Fibroblast of villous mesenchyme (primary cell): ENCODE data around the gene FH. TPM values are rescaled to one million over a fixed set of nuclear protein-coding genes. Genes with fewer than 3 reads are reported as not detected.

Source experiments
- DNase-seq: peaks from one replicate; pipeline ENCODE4 v3.0.0-alpha.2; 2010; ENCODE audit warnings: low read depth
- H3K4me3 ChIP-seq: 2 replicates; pipeline ENCODE4 v1.5.1; 2011; ENCODE audit warnings: low read depth, mild to moderate bottlenecking, low read length
- total RNA-seq: library from RNA; depleted of rRNA; stranded (reverse); fragments of >200 nt; gene quantifications from 2 replicates; pipeline ENCODE4 v1.2.3, GENCODE V29; 2012
- TF ChIP-seq, protein P1 (sequence below): IDR thresholded peaks from 2 replicates; pipeline ENCODE4 v1.5.1; 2012; ENCODE audit warnings: low read depth, mild to moderate bottlenecking, low read length; ENCODE audit not compliant: insufficient read depth

Gene FH
- total RNA-seq, 1 donor: 128 TPM

DNA sequence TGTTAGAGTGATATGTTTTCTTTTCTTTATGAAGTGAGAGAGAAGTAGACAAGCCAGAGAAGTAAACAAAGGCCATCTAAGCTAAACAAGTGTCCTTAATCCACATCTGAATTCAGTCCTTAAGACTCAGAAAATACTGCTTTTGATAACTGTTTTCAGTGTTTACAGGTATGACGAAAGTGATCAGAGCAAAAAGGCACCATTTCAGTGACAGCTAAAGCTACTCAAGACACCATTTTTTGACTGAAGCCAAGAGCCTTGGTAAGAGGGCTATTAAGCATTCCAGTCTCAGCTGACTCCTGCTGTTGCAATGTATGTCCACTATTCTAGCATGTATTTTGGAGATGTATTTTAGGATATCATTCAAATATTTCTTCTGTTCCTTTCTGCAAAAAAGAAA is 16.7 kb upstream of the FH start:
- no peak for DNase-seq
- no peak overlapping the region for H3K4me3 ChIP-seq
- TF ChIP-seq, protein P1, sequence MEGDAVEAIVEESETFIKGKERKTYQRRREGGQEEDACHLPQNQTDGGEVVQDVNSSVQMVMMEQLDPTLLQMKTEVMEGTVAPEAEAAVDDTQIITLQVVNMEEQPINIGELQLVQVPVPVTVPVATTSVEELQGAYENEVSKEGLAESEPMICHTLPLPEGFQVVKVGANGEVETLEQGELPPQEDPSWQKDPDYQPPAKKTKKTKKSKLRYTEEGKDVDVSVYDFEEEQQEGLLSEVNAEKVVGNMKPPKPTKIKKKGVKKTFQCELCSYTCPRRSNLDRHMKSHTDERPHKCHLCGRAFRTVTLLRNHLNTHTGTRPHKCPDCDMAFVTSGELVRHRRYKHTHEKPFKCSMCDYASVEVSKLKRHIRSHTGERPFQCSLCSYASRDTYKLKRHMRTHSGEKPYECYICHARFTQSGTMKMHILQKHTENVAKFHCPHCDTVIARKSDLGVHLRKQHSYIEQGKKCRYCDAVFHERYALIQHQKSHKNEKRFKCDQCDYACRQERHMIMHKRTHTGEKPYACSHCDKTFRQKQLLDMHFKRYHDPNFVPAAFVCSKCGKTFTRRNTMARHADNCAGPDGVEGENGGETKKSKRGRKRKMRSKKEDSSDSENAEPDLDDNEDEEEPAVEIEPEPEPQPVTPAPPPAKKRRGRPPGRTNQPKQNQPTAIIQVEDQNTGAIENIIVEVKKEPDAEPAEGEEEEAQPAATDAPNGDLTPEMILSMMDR: no peak

DNA sequence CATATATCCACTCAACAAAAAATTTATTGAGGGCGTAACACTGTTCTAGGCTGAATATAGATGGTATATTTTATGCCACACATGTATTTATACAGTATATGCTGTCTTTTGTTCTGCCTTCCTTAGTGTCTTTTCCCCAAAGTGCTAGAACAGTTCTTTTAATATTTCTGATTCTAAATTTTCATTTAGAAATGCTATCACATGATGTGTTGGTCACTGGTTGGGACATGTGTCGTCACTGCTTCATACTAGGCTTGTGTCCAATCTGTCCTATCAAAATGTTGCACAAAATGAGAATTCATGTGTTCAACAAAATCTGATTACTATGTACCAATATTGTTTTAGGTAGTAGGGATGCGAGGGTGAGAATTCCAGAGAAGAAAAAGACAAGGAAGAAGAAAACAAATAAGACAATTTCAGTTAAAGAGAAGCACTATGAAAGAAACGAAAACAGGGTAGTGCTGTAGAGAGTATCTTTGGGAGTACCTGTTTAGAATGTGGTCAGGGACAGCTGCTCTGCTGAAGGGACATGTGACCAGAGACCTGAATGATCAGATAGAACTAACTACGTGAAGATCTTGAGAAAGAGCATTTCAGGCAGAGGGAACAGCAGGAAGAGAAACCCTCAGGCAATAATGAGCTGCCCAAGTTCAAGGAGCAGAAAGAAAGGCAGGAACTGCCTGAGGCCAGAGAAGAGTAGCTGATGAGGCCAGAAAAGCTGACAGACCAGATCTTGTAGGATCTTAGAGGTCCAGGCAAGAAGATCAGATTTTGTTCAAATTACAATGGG is 14.0 kb upstream of the FH start:
- peak; percentile 7 for DNase-seq
- H3K4me3 ChIP-seq: no peak overlapping the region
- TF ChIP-seq, protein P1: no peak

DNA sequence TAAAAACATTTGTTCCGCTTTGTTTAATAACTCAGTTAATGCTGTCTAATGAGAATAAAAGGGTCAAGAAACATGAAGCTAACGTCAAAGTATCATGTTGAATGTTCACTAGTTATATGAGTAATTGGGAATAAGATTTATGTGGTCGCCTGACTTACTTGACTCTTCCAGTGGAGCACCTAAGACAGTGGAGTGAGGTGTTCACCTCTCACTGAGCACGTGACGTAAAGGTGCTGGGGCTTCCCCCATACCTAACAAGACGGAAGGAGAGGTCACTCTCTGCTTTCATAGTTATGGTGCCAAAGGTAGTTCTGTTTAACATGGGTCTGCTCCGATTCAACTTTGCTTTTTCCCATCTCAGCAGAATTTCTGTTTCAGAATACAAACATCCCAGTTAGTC is 13.3 kb upstream of the FH start:
- no peak for DNase-seq
- TF ChIP-seq, protein P1: no peak
- no peak overlapping the region for H3K4me3 ChIP-seq

DNA sequence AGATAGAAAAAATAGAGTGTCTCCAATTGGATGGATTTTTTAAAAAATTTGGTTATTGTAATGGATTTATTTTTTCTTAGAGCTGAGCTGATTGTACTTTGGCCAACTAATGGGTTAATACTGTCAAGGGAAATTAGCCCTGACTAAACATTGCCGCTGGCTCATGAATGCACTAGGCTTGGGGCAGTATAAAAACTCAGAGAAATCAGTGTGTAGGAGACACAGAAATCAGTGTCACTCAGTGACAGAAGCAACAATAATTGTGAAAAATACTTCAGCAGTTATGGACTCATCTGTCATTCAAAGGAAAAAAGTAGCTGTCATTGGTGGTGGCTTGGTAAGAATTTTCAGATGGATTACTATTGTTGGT is 12.6 kb upstream of the FH start, which contains the start of gene KMO:
Gene KMO, plus strand, starts transcription at position 217 of the 370 bp plus-strand sequence. Its CDS starts 67 bp downstream, at position 284.
- no peak for DNase-seq
- H3K4me3 ChIP-seq: peak within 1 kb of the TSS; percentile 69
- TF ChIP-seq, protein P1: no peak

DNA sequence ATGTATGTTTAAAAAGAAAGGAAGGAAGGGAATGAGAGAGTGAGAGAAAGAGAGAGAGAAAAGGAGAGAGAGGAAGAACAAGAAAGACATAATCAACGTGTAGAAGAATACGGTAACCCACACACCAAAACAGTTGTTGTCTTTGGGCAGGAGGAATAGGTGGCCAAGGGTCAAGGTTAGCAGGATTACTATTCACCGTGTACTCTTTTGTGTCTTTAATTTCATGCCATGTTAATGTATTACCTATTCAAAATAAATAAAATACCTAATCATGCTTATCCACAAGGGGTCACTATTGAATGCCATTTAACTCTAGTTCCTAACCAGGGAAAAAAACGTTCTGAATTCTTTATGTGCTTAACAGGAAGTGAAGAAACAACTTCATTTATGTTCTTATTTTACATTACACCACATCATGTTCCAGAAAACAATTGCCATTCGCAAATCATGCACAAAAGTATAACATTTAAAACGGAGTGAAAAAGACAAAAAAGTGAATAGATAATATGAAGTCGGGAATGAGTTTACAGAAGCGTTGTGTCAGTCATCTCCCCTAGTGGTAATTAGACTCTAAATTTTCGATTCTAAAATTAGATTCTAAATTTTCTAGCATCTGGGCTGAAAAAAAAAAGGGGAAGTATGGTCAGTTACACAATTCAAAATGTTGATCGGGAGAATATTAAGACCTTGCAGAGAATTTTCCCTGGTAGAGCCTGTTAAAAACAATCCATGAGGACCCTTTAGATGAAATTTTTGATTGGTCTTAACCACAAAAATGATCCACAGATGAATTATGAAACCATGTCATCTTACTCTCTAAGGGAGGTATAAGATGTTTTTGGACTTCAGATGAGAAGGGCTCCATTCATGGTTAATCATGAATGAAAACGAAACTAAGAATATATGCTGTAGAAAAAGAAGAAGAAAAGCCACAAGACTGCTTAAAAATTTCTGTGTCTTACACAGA is 11.9 kb upstream of the FH start:
- peak; percentile 83 for DNase-seq
- TF ChIP-seq, protein P1: peak; percentile 56
- H3K4me3 ChIP-seq: peak overlapping the region; percentile 69

DNA sequence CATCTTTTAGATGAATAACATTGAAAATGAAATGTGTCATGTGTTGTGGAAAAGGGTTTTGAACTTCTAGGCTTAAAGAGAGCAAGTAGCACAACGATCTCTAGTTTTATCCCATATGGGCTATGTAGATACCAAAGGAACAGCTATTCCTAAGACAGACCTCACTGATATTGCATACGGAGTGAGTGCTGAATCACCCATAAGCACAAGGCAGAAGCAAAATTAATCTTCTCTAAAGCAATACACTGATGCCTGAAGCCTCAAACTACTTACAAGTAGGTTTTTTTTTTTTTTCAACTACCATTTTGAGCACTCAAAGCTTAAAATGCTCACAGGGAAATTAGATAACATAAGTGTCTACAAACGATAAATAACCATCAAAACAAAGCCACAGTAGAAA is 7.6 kb upstream of the FH start:
- no peak overlapping the region for H3K4me3 ChIP-seq
- TF ChIP-seq, protein P1: no peak
- DNase-seq: no peak
